Measurements from ENCODE around the gene TMX4.

- TF ChIP-seq ATF3 (IDR thresholded peaks at IDR 0.05) = no peak
- TF ChIP-seq CTCF (IDR thresholded peaks at IDR 0.05; ENCODE audit: low read depth, low read length, missing input control) = no peak
- TF ChIP-seq YY1 (IDR thresholded peaks at IDR 0.05) = no peak
- no peak for TF ChIP-seq FOXA1 (IDR thresholded peaks at IDR 0.05)
- no peak for TF ChIP-seq EGR1 (IDR thresholded peaks at IDR 0.05; ENCODE audit: low read depth in 2 of 2)
- TF ChIP-seq ZBTB33 (IDR thresholded peaks at IDR 0.05) = no peak
Measured at GRCh38 chr20:7989379-7989778, 30.2 kb downstream of the TMX4 start.
